A204.1 (cell line): ENCODE data around the gene SAT1.

ENCODE experiments used
- FAIRE-seq: peaks from 2 replicates; lab custom pipeline; 2012; peaks lifted over from hg19 to GRCh38; lab: Jason Lieb, UNC

SAT1 gene

DNA sequence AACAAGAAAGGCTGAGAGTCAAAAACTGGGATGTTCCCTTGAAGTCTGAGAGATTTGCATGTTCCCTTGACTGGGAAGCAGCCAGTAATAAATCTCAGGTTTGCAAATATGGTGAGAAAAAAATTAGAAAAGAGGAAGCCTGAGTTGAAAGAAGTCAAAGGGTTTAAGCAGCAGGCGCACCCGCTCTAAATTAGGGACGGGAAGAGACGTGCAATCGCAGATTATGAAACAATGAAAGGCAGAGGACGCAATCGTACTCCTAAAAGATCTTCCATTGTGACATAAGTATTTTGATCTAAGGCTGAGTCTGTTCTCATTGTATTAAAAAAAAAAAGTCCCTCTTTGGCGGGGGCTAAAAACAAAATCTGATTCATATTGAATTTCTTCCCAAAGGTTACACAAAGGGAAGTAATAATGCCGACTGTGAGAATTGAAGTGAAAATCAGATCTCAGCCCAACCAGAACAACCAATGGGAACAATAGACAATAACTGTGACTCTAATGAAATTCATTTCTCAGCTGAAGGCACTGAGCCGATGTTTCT is 28.2 kb downstream of the SAT1 start:
- FAIRE-seq: no peak

GRCh38 chrX:23811656-23812055 is 28.7 kb downstream of the SAT1 start:
- FAIRE-seq: no peak

DNA sequence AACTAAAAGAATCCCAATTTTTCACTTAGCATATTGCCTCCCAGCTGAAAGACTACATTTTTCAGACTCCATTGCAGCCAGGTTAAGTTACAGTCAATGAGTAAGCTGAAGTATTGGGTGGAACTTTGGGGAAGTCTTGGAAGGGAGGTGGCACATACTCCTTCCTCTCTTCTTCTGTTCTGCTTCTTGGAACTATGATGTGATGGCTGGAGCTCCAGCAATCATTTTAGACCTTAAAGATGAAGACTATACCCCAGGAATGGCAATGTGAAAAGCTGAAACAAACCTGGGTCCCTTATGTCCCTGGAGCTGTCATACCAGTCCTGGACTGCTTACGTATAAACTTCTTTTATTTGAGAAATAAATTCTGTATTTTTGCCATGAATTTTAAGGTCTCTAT is 30.8 kb downstream of the SAT1 start:
- no peak for FAIRE-seq

DNA sequence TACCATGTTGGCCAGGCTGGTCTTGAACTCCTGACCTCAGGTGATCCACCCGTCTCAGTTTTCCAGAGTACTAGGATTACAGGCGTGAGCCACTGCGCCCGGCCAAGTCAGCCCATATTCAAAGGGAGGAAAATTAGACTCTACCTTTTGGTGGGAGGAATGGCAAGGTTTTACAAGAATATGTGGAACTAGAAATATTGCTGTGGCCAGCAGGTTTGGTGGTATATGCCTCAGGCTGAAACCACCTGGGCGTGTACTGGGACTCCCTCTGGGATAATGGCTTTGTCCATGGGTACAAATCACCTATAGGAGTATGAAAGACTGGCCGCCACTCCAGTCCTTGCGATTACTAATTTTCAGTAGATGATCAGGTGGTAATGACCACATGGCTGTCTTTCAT is 32.4 kb downstream of the SAT1 start:
- FAIRE-seq: no peak

GRCh38 chrX:23816179-23816578 is 33.2 kb downstream of the SAT1 start:
- FAIRE-seq: no peak

DNA sequence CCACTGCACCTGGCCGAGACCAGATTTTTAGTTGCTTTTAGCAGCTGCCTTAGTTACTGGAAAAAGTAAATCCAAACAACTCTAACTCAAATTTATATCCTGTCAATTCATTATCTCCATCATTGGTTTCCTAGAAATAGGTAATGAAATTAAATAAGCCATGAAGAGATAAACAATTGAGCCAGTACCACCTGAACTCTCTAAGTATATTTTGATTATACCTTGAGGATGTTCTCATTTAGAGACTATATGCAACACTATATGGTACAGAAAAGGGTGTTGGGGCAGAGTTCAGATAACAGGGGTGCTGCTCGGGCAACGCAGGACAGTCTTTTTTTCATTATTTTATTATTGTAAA is 35.0 kb downstream of the SAT1 start:
- no peak for FAIRE-seq

GRCh38 chrX:23819385-23820234 is 36.6 kb downstream of the SAT1 start:
- no peak for FAIRE-seq

- no peak for FAIRE-seq
Measured at GRCh38 chrX:23820235-23820782, 37.3 kb downstream of the SAT1 start.

GRCh38 chrX:23821847-23822246 is 38.9 kb downstream of the SAT1 start:
- FAIRE-seq: no peak

DNA sequence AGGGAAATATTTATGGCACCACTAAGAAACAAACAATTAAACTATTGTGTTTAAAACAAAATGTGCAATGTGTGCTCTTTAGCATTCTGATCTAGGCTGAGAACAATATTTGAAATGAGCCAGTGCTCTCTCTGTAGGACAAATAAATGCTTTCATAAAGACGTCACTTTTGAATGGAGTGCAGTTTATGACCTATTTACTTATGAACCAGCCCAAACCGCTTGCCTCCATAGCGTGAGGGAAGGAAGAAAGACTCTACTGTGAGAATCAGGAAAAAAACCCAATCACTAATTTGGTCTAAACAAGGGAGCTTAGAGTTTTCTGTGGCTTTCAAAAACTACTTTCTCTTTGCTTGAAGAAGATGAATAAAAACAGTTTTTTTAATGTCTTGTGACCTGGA is 39.4 kb downstream of the SAT1 start:
- FAIRE-seq: no peak

- FAIRE-seq: no peak
Measured at GRCh38 chrX:23822841-23823240, 39.9 kb downstream of the SAT1 start.

- FAIRE-seq: no peak
Measured at GRCh38 chrX:23825675-23826074, 42.7 kb downstream of the SAT1 start.

GRCh38 chrX:23826216-23826615 is 43.2 kb downstream of the SAT1 start:
- FAIRE-seq: no peak

- no peak for FAIRE-seq
Measured at GRCh38 chrX:23826653-23827052, 43.7 kb downstream of the SAT1 start.

DNA sequence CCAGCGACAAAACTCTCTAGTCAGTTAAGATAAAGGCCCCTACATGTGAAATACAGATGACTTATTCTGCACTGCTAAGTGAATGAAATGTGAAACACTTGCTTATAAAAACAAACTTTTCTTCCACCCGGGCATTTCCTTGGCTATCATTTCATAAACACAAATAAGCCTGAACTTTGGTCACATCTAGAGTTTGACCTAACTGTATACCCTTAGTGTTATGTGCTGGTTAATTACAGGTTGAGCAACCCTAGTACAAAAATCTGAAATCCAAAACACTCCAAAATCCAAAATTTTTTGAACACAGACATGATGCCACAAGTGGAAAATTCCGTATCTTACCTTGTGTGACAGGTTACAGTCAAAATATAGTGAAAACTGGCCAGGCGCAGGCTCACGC is 45.9 kb downstream of the SAT1 start:
- FAIRE-seq: no peak

- no peak for FAIRE-seq
Measured at GRCh38 chrX:23832721-23833120, 49.7 kb downstream of the SAT1 start.
